HL-60 (cell line): ENCODE data around the gene TOR1AIP2.
"Not testable (repeated sequence)": the region's sequence is repeated elsewhere in the genome, so short reads cannot be mapped to it uniquely, and the experiment has no call there.

Experiments used
- DNase-seq, 2 experiments: peaks; one replicate each; pipeline ENCODE4 v3.0.0-alpha.2; 2010 to 2020; ENCODE audit warnings: low read depth in 1 of 2, low spot score in 1 of 2
- H3K27ac ChIP-seq: fragments of 250-450 bp; sonication (Bioruptor Pico); replicated peaks from 2 replicates; pipeline ENCODE4 v1.5.1; 2020; ENCODE audit warnings: mild to moderate bottlenecking, moderate library complexity
- H3K27me3 ChIP-seq: fragments of 250-450 bp; sonication (Bioruptor Pico); 2 replicates; pipeline ENCODE4 v1.5.1; 2021; ENCODE audit warnings: mild to moderate bottlenecking, moderate library complexity; ENCODE audit not compliant: insufficient read depth, poor library complexity, severe bottlenecking
- H3K4me3 ChIP-seq: replicated peaks from 2 replicates; pipeline ENCODE4 v1.5.1; 2011; ENCODE audit warnings: mild to moderate bottlenecking, control low read depth, low read length; ENCODE audit not compliant: insufficient read depth
- GABPA ChIP-seq: IDR thresholded peaks from 2 replicates; pipeline ENCODE4 v1.6.1; 2012; ENCODE audit warnings: low read depth
- POLR2AphosphoS5 ChIP-seq: IDR thresholded peaks from 2 replicates; pipeline ENCODE4 v1.6.1; 2012; ENCODE audit warnings: low read depth
- SPI1 ChIP-seq: IDR thresholded peaks from 2 replicates; pipeline ENCODE4 v1.6.1; 2012; ENCODE audit warnings: low read depth, mild to moderate bottlenecking, borderline replicate concordance
- TF ChIP-seq, protein P1 (sequence below): IDR thresholded peaks from one replicate; pipeline ENCODE4 v1.5.1; 2011; ENCODE audit warnings: low read length, control low read depth, inconsistent platforms; ENCODE audit not compliant: insufficient read depth
- TF ChIP-seq, protein P2 (sequence below): IDR thresholded peaks from 2 replicates; pipeline ENCODE4 v1.6.1; 2012; ENCODE audit warnings: low read depth; ENCODE audit not compliant: insufficient replicate concordance

The TOR1AIP2 gene

DNA sequence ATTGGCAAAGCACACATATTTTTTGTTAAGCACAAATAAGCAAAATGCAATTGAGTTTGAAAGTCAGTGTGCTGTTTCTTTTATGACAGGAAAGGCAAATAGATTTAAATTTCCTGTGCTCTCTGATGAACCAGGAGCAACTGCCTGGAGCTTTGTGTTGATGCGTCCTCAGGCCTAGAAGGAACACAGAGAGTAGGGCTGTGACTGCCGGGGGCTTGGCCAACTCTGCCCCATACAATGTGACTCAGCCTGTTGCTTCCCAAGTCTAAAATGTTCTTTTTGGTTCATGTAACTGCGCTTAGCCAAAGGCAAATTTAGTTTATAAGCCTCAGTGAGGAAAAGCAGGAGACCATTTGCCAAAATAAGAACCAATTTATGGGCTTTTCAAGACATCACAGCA lies 37.5 kb downstream of the TOR1AIP2 start:
- H3K27me3 ChIP-seq: no peaks in the 10 kb centered on the region
- TF ChIP-seq POLR2AphosphoS5: no peak
- no peak for TF ChIP-seq GABPA
- TF ChIP-seq, protein P1, sequence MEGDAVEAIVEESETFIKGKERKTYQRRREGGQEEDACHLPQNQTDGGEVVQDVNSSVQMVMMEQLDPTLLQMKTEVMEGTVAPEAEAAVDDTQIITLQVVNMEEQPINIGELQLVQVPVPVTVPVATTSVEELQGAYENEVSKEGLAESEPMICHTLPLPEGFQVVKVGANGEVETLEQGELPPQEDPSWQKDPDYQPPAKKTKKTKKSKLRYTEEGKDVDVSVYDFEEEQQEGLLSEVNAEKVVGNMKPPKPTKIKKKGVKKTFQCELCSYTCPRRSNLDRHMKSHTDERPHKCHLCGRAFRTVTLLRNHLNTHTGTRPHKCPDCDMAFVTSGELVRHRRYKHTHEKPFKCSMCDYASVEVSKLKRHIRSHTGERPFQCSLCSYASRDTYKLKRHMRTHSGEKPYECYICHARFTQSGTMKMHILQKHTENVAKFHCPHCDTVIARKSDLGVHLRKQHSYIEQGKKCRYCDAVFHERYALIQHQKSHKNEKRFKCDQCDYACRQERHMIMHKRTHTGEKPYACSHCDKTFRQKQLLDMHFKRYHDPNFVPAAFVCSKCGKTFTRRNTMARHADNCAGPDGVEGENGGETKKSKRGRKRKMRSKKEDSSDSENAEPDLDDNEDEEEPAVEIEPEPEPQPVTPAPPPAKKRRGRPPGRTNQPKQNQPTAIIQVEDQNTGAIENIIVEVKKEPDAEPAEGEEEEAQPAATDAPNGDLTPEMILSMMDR: no peak
- no peak for TF ChIP-seq SPI1
- TF ChIP-seq, protein P2, sequence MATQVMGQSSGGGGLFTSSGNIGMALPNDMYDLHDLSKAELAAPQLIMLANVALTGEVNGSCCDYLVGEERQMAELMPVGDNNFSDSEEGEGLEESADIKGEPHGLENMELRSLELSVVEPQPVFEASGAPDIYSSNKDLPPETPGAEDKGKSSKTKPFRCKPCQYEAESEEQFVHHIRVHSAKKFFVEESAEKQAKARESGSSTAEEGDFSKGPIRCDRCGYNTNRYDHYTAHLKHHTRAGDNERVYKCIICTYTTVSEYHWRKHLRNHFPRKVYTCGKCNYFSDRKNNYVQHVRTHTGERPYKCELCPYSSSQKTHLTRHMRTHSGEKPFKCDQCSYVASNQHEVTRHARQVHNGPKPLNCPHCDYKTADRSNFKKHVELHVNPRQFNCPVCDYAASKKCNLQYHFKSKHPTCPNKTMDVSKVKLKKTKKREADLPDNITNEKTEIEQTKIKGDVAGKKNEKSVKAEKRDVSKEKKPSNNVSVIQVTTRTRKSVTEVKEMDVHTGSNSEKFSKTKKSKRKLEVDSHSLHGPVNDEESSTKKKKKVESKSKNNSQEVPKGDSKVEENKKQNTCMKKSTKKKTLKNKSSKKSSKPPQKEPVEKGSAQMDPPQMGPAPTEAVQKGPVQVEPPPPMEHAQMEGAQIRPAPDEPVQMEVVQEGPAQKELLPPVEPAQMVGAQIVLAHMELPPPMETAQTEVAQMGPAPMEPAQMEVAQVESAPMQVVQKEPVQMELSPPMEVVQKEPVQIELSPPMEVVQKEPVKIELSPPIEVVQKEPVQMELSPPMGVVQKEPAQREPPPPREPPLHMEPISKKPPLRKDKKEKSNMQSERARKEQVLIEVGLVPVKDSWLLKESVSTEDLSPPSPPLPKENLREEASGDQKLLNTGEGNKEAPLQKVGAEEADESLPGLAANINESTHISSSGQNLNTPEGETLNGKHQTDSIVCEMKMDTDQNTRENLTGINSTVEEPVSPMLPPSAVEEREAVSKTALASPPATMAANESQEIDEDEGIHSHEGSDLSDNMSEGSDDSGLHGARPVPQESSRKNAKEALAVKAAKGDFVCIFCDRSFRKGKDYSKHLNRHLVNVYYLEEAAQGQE: no peak
- H3K4me3 ChIP-seq: no peak overlapping the region
- no peak overlapping the region for H3K27ac ChIP-seq
- DNase-seq: no peak

DNA sequence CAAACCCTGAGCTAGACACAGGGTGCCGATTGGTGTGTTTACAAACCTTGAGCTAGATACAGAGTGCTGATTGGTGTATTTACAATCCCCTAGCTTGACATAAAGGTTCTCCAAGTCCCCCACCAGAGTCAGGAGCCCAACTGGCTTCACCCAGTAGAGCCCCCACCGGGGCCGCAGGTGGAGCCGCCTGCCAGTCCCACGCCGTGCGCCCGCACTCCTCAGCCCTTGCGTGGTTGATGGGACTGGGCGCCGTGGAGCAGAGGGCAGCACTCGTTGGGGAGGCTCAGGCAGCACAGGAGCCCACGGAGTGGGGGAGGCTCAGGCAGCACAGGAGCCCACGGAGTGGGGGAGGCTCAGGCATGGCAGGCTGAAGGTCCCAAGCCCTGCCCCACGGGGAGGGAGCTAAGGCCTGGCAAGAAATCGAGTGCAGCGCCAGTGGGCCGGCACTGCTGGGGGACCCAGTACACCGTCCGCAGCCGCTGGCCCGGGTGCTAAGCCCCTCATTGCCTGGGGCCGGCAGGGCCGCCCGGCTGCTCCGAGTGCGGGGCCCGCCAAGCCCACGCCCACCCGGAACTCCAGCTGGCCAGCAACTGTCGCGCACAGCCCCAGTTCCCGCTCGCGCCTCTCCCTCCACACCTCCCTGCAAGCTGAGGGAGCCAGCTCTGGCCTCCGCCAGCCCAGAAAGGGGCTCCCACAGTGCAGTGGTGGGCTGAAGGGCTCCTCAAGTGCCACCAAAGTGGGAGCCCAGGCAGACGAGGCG lies 40.7 kb downstream of the TOR1AIP2 start:
- H3K27ac ChIP-seq, DNase-seq: not testable (repeated sequence)

DNA sequence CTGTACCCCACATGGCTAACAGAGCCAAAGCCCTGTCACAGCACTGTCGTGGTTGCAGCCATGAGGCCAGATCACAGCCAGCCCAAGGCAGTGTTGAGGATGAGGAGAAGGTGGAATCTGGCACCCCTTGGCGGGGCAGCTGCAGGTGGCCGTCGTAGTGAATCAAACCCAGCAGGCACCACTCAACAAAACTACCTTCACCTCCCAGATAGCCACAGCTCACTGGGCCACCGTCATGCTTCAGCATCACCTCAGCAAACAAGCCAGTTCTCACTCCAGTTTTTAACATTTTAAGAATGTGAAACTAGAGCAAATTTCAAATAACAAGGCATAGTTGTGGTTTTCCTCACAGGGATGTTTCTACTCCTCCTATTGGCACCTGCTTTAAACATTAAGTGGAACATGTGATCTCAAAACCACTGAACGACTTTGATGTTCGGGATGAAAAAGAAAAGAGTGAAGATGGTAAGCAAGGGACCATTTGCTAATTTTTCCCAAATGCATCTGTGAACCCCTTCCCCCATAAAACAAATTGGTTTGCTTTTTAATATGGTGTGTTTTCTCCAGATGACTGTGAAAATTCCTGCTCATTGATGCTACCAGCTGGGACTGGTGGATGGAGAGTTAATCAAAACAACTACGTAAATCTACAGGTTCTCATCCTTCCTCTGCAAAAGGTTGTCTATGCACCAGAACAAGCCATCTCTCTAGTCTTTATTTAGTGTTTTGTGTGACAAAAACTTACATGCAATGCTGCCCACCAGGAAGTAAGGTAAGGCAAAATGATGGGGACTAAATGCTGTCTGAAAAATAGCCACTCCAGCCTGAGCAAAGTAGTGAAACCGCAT lies 45.5 kb downstream of the TOR1AIP2 start:
- TF ChIP-seq, protein P2: no peak
- TF ChIP-seq GABPA: no peak
- DNase-seq: no peak
- H3K27me3 ChIP-seq: no peaks in the 10 kb centered on the region
- H3K4me3 ChIP-seq: no peak overlapping the region
- H3K27ac ChIP-seq: no peak overlapping the region

More for the DNA sequence above, 40.7 kb downstream of the TOR1AIP2 start:
- H3K4me3 ChIP-seq, H3K27me3 ChIP-seq: not testable (repeated sequence)

DNA sequence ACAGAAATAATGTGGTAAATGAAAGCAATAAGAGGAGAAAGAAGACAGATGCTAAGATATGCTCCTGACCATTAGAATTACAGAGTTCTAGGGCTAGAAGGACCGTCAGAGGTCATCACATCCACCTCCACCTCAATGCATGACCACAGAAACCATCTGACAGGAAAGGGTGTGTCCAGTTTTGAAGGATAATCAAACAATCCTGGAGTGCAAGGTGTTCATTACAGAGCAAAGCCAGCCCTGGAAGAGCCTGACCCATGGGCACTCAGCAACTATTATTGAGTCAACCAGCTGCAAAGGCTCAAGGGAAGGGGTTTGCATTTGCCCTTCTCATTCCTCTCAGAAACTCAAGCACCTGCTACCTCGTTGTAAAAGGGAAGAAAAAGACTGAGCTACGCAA lies 46.4 kb downstream of the TOR1AIP2 start:
- Histone ChIP-seq H3K27ac (no peak overlapping the region), H3K4me3 (no peak overlapping the region), H3K27me3 (no peaks in the 10 kb centered on the region)
- TF ChIP-seq, protein P2: no peak
- TF ChIP-seq, protein P1: no peak
- TF ChIP-seq SPI1 (no peak), GABPA (no peak), POLR2AphosphoS5 (no peak)
- DNase-seq: no peak
